H1 (cell line): ENCODE measurements around the gene LRRK1. TPM values are rescaled to one million over a fixed set of nuclear protein-coding genes. Genes with fewer than 3 reads are reported as not detected.

Source experiments
- CTCF ChIA-PET: fragments of 300-600 bp; sonication (Branson Sonifier 250); formaldehyde crosslinking; loops from one replicate; lab custom pipeline; 2021; ENCODE audit not compliant: partially characterized antibody; lab: Charles Lee
- POLR2A ChIA-PET: fragments of 300-600 bp; sonication (Branson Sonifier 250); formaldehyde crosslinking; loops from one replicate; lab custom pipeline; 2021; ENCODE audit warnings: inconsistent platforms; ENCODE audit not compliant: partially characterized antibody; lab: Charles Lee
- DNase-seq, 2 experiments: peaks; one replicate each; pipeline versions ENCODE4 v3.0.0 to v3.0.0-alpha.2; 2010 to 2022; ENCODE audit warnings: low spot score in 2 of 2, low read depth in 1 of 2, mixed read lengths in 1 of 2
- FAIRE-seq: peaks from 2 replicates; lab custom pipeline; 2011; peaks lifted over from hg19 to GRCh38; lab: Jason Lieb, UNC
- H2AFZ ChIP-seq: 2 replicates; pipeline ENCODE4 v1.8.1; 2012; ENCODE audit warnings: low read length, inconsistent platforms
- H2AK5ac ChIP-seq: 2 replicates; pipeline ENCODE4 v1.6.1; 2013; ENCODE audit warnings: low read depth, low read length
- H2BK120ac ChIP-seq: replicated peaks from 2 replicates; pipeline ENCODE3; 2013; ENCODE audit warnings: low read depth, low read length, inconsistent platforms
- H2BK12ac ChIP-seq: 2 replicates; pipeline ENCODE4 v1.6.1; 2013; ENCODE audit warnings: low read depth, low read length
- H2BK15ac ChIP-seq: 2 replicates; pipeline ENCODE4 v1.6.1; 2013; ENCODE audit warnings: low read length
- H2BK20ac ChIP-seq: 2 replicates; pipeline ENCODE4 v1.6.1; 2013; ENCODE audit warnings: low read length
- H2BK5ac ChIP-seq: 2 replicates; pipeline ENCODE4 v1.6.1; 2013; ENCODE audit warnings: low read depth, low read length
- H3K14ac ChIP-seq: 2 replicates; pipeline ENCODE4 v1.6.1; 2013; ENCODE audit warnings: inconsistent platforms; ENCODE audit not compliant: insufficient read length
- H3K18ac ChIP-seq: 2 replicates; pipeline ENCODE4 v1.6.1; 2013; ENCODE audit warnings: low read length; ENCODE audit errors: extremely low read depth
- H3K23ac ChIP-seq: 2 replicates; pipeline ENCODE4 v1.6.1; 2013; ENCODE audit warnings: inconsistent platforms; ENCODE audit not compliant: insufficient read length
- H3K23me2 ChIP-seq: 2 replicates; pipeline ENCODE4 v1.6.1; 2013; ENCODE audit warnings: low read depth, low read length
- H3K27ac ChIP-seq: 2 replicates; pipeline ENCODE4 v1.6.1; 2011; ENCODE audit warnings: low read depth, low read length, inconsistent platforms
- H3K27me3 ChIP-seq, 4 experiments: replicated peaks in 1 of 4; 1 replicate in 1 of 4; 2 replicates in 3 of 4; pipeline versions ENCODE4 v1.6.1 to v1.8.1; 2011 to 2013; ENCODE audit warnings: low read length in 3 of 4, mild to moderate bottlenecking in 3 of 4, inconsistent platforms in 2 of 4, mixed read lengths in 2 of 4, moderate library complexity in 1 of 4; ENCODE audit not compliant: control insufficient read depth in 3 of 4, insufficient read depth in 3 of 4; ENCODE audit errors: extremely low read depth in 1 of 4
- H3K36me3 ChIP-seq, 4 experiments: 2 replicates each; pipeline versions ENCODE4 v1.6.1 to v1.8.1; 2011 to 2013; ENCODE audit warnings: mild to moderate bottlenecking in 4 of 4, low read length in 3 of 4, moderate library complexity in 2 of 4, control low read depth in 1 of 4, inconsistent platforms in 1 of 4; ENCODE audit not compliant: insufficient read depth in 4 of 4, control insufficient read depth in 2 of 4
- H3K4ac ChIP-seq: replicated peaks from 2 replicates; pipeline ENCODE3; 2013; ENCODE audit warnings: low read length, low read depth, mixed read lengths, inconsistent platforms; ENCODE audit not compliant: insufficient read length
- H3K4me1 ChIP-seq, 4 experiments: replicated peaks in 1 of 4; 1 replicate in 1 of 4; 2 replicates in 3 of 4; pipeline versions ENCODE4 v1.6.1 to v1.8.1; 2011 to 2013; ENCODE audit warnings: low read length in 3 of 4, inconsistent platforms in 2 of 4, mixed read lengths in 1 of 4; ENCODE audit not compliant: insufficient read depth in 4 of 4, control insufficient read depth in 3 of 4
- H3K4me2 ChIP-seq, 2 experiments: 2 replicates each; pipeline versions ENCODE4 v1.6.1 to v1.8.1; 2011 to 2013; ENCODE audit warnings: low read depth in 2 of 2, low read length in 2 of 2, control low read depth in 1 of 2, inconsistent platforms in 1 of 2, mild to moderate bottlenecking in 1 of 2; ENCODE audit not compliant: insufficient read depth in 1 of 2
- H3K4me3 ChIP-seq, 4 experiments: fragments of 200-600, 300-600 bp in 1 of 4; sonication (generic), shearing (Covaris generic), sonication (Bioruptor Twin) in 1 of 4; 2 replicates each; pipeline versions ENCODE4 v1.5.1 to v1.8.1; 2011 to 2016; ENCODE audit warnings: low read length in 4 of 4, low read depth in 3 of 4, control low read depth in 2 of 4, inconsistent platforms in 2 of 4, mild to moderate bottlenecking in 2 of 4, mixed read lengths in 1 of 4, moderate library complexity in 1 of 4; ENCODE audit not compliant: insufficient read depth in 2 of 4; ENCODE audit errors: extremely low read depth in 1 of 4
- H3K56ac ChIP-seq: replicated peaks from 2 replicates; pipeline ENCODE3; 2013; ENCODE audit warnings: low read depth, mild to moderate bottlenecking, mixed read lengths, low read length, inconsistent platforms; ENCODE audit not compliant: insufficient read length
- H3K79me1 ChIP-seq: 2 replicates; pipeline ENCODE4 v1.6.1; 2013; ENCODE audit warnings: low read depth, low read length, control low read depth
- H3K79me2 ChIP-seq, 2 experiments: 2 replicates each; pipeline versions ENCODE4 v1.6.1 to v1.8.1; 2012 to 2013; ENCODE audit warnings: low read length in 2 of 2, mild to moderate bottlenecking in 2 of 2, inconsistent platforms in 1 of 2; ENCODE audit not compliant: insufficient read depth in 2 of 2, control insufficient read depth in 1 of 2
- H3K9ac ChIP-seq, 4 experiments: replicated peaks in 1 of 4; 1 replicate in 1 of 4; 2 replicates in 3 of 4; pipeline versions ENCODE4 v1.6.1 to v1.8.1; 2011 to 2013; ENCODE audit warnings: low read depth in 3 of 4, low read length in 3 of 4, control low read depth in 2 of 4, mild to moderate bottlenecking in 2 of 4, moderate library complexity in 2 of 4, inconsistent platforms in 1 of 4; ENCODE audit errors: extremely low read depth in 1 of 4
- H3K9me3 ChIP-seq, 2 experiments: 2 replicates each; pipeline versions ENCODE4 v1.6.1 to v1.8.1; 2012 to 2013; ENCODE audit warnings: mild to moderate bottlenecking in 2 of 2, moderate library complexity in 2 of 2, control low read depth in 1 of 2, inconsistent platforms in 1 of 2, low read depth in 1 of 2, low read length in 1 of 2, mixed read lengths in 1 of 2; ENCODE audit not compliant: insufficient read depth in 2 of 2
- H4K20me1 ChIP-seq, 2 experiments: replicated peaks in 1 of 2; 2 replicates each; pipeline versions ENCODE3 to v1.8.1; 2011 to 2013; ENCODE audit warnings: inconsistent platforms in 2 of 2, low read length in 2 of 2, mild to moderate bottlenecking in 1 of 2; ENCODE audit not compliant: insufficient read depth in 2 of 2, control insufficient read depth in 1 of 2
- H4K5ac ChIP-seq: 2 replicates; pipeline ENCODE4 v1.6.1; 2013; ENCODE audit warnings: low read length, low read depth, mixed read lengths, inconsistent platforms; ENCODE audit not compliant: insufficient read length
- H4K8ac ChIP-seq: 2 replicates; pipeline ENCODE4 v1.8.0; 2013; ENCODE audit warnings: mild to moderate bottlenecking, moderate library complexity, low read length, inconsistent platforms; ENCODE audit not compliant: insufficient read depth; ENCODE audit errors: extremely low read depth
- H4K91ac ChIP-seq: replicated peaks from 2 replicates; pipeline ENCODE3; 2013; ENCODE audit warnings: low read length, mixed read lengths, inconsistent platforms; ENCODE audit not compliant: insufficient read length
- ASH2L ChIP-seq: fragments of 200-600, 300-600 bp; sonication (generic); IDR thresholded peaks from one replicate; pipeline ENCODE4 v1.7.1; 2017; ENCODE audit warnings: low read length
- ATF2 ChIP-seq: IDR thresholded peaks from 2 replicates; pipeline ENCODE4 v1.6.1; 2012; ENCODE audit warnings: low read length, inconsistent platforms
- BCL11A ChIP-seq, 2 experiments: IDR thresholded peaks; one replicate each; pipeline ENCODE4 v1.6.1; 2011; ENCODE audit warnings: low read depth in 2 of 2, low read length in 2 of 2, mild to moderate bottlenecking in 2 of 2
- JUN ChIP-seq: IDR thresholded peaks from 2 replicates; pipeline ENCODE4 v1.6.1; 2011; ENCODE audit warnings: low read depth, mild to moderate bottlenecking, improper control_type of control experiment, low read length
- MAFK ChIP-seq: IDR thresholded peaks from 2 replicates; pipeline ENCODE4 v1.6.1; 2012; ENCODE audit warnings: low read depth, mild to moderate bottlenecking, improper control_type of control experiment, low read length
- POLR2AphosphoS5 ChIP-seq: IDR thresholded peaks from 2 replicates; pipeline ENCODE4 v1.6.1; 2011; ENCODE audit warnings: low read depth, low read length
- RXRA ChIP-seq: IDR thresholded peaks from 2 replicates; pipeline ENCODE4 v1.6.1; 2011; ENCODE audit warnings: low read depth, mild to moderate bottlenecking, low read length, moderate library complexity; ENCODE audit not compliant: insufficient read depth
- SIN3A ChIP-seq, 2 experiments: IDR thresholded peaks in 1 of 2; conservative IDR thresholded peaks in 1 of 2; 2 replicates each; pipeline ENCODE4 v1.6.1; 2011 to 2012; ENCODE audit warnings: low read length in 2 of 2, improper control_type of control experiment in 1 of 2, low read depth in 1 of 2, mild to moderate bottlenecking in 1 of 2
- SP4 ChIP-seq: IDR thresholded peaks from 2 replicates; pipeline ENCODE4 v1.6.1; 2012; ENCODE audit warnings: low read length, inconsistent platforms
- TAF1 ChIP-seq: IDR thresholded peaks from 2 replicates; pipeline ENCODE4 v1.6.1; 2011; ENCODE audit warnings: mild to moderate bottlenecking, low read depth, low read length
- ZNF274 ChIP-seq: IDR thresholded peaks from 2 replicates; pipeline ENCODE4 v1.7.0; 2012; ENCODE audit warnings: low read length, borderline replicate concordance; ENCODE audit errors: extremely low read depth
- WGBS, 2 experiments: shearing (Covaris generic) in 1 of 2; methylation state at CpG; one replicate each; pipeline versions ENCODE4 v1.1.6 to v1.1.7; 2013 to 2015; ENCODE audit warnings: low lambda C conversion rate in 2 of 2, mixed read lengths in 2 of 2, inconsistent platforms in 1 of 2, low coverage in 1 of 2, missing lambda C conversion rate in 1 of 2; ENCODE audit not compliant: insufficient replicate concordance in 2 of 2, insufficient coverage in 1 of 2, insufficient read length in 1 of 2; ENCODE audit errors: extremely low coverage in 1 of 2, missing lambda C conversion rate in 1 of 2; 5-methylcytosine and 5-hydroxymethylcytosine counted together
- polyA plus RNA-seq, 7 experiments: library from polyadenylated mRNA; depleted of rRNA in 3 of 7; stranded (reverse) in 5 of 7; unstranded in 2 of 7; fragments of >200 nt in 5 of 7; fragments of 200-250 nt in 2 of 7; gene quantifications; 1 replicate in 5 of 7; 2 replicates in 1 of 7; 4 replicates in 1 of 7; pipeline versions ENCODE4 v1.2.1 to v1.2.3, GENCODE V29; 2011 to 2013; ENCODE audit warnings: missing spikeins in 2 of 7, mixed read lengths in 2 of 7
- total RNA-seq: library from RNA; stranded (reverse); fragmentation: NEBNext Ultra II Directional; extraction: Animal tissue kit (Norgen Biotek cat#: 25700); gene quantifications from 2 replicates; pipeline ENCODE4 v1.2.1, GENCODE V29; 2021
- TF ChIP-seq, protein P1 (sequence below): IDR thresholded peaks from 2 replicates; pipeline ENCODE4 v1.6.1; 2012; ENCODE audit warnings: inconsistent platforms

LRRK1 gene
- total and polyA plus RNA-seq, 2 of the 8 experiments (the other 6 are each of a cell fraction or from before 2014, with no cell fraction given), result 1.2 to 3.6 TPM

GRCh38 chr15:100923902-100924301 is 4.7 kb downstream of the LRRK1 start:
- H3K23me2 ChIP-seq, result peaks cover 4% of the 10 kb centered on the region; the same call in 1 of the 2 replicates
- no peak overlapping the region for H4K91ac ChIP-seq
- no peak overlapping the region for H3K23ac ChIP-seq
- no peak overlapping the region for H3K4me2 ChIP-seq
- H2BK120ac ChIP-seq, result no peak overlapping the region
- H2BK20ac ChIP-seq, result no peak overlapping the region
- H3K36me3 ChIP-seq, result no peaks in the 10 kb centered on the region
- no peak overlapping the region for H2AFZ ChIP-seq
- no peak overlapping the region for H4K5ac ChIP-seq
- no peak overlapping the region for H3K4me3 ChIP-seq
- WGBS, 2 experiments, result 92% methylated on average over 5 of the region's 5 CpGs; no CpG with 5 or more reads in 1 of the 2 experiments
- H3K79me1 ChIP-seq, result no peaks in the 10 kb centered on the region
- FAIRE-seq (no peak), DNase-seq (no peak)
- H2BK5ac ChIP-seq, result no peak overlapping the region
- H4K20me1 ChIP-seq, result no peaks in the 10 kb centered on the region
- no peak overlapping the region for H2BK15ac ChIP-seq
- no peak overlapping the region for H2AK5ac ChIP-seq
- H3K79me2 ChIP-seq, result no peaks in the 10 kb centered on the region
- H3K27me3 ChIP-seq, result peaks cover 26 to 41% (median 31%) of the 10 kb centered on the region in 4 experiments
- CTCF ChIA-PET, result interaction anchor here (0.7 to 12.2 kb wide), 8 partner anchors 9 to 96 kb away, joined by 3 to 405 read pairs (median 4); no protein-coding TSS in a partner anchor
- H3K18ac ChIP-seq, result no peak overlapping the region
- H2BK12ac ChIP-seq, result no peak overlapping the region
- H4K8ac ChIP-seq, result no peak overlapping the region
- no peaks in the 10 kb centered on the region; a peak in 1 of 4 replicates for H3K9me3 ChIP-seq
- H3K4ac ChIP-seq, result no peak overlapping the region
- H3K14ac ChIP-seq, result no peak overlapping the region
- POLR2A ChIA-PET, result no interaction called here
- no peak overlapping the region for H3K27ac ChIP-seq
- H3K9ac ChIP-seq, result no peak overlapping the region
- peaks cover 0 to 6% (median under 1%) of the 10 kb centered on the region in 4 experiments; a peak in 3 of 7 replicates for H3K4me1 ChIP-seq
- no peak overlapping the region for H3K56ac ChIP-seq
- TF ChIP-seq JUN, result no peak
- no peak for TF ChIP-seq TAF1
- TF ChIP-seq MAFK, result no peak
- TF ChIP-seq BCL11A (IDR thresholded peaks at IDR 0.05; ENCODE audit: low read depth in 2 of 2, low read length in 2 of 2), result no peak
- no peak for TF ChIP-seq POLR2AphosphoS5
- no peak for TF ChIP-seq SP4
- no peak for TF ChIP-seq RXRA
- no peak for TF ChIP-seq ASH2L
- TF ChIP-seq ATF2, result no peak
- TF ChIP-seq SIN3A (conservative IDR thresholded peaks at IDR 0.05 in 1 of 2, IDR thresholded peaks at IDR 0.05 in 1 of 2; ENCODE audit: low read depth in 1 of 2, low read length in 2 of 2), result no peak
- TF ChIP-seq ZNF274, result no peak
- TF ChIP-seq, protein P1, sequence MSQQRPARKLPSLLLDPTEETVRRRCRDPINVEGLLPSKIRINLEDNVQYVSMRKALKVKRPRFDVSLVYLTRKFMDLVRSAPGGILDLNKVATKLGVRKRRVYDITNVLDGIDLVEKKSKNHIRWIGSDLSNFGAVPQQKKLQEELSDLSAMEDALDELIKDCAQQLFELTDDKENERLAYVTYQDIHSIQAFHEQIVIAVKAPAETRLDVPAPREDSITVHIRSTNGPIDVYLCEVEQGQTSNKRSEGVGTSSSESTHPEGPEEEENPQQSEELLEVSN, result no peak
